ENCODE data around the gene AGAP6. TPM values are rescaled to one million over a fixed set of nuclear protein-coding genes. Genes with fewer than 3 reads are reported as not detected.
"Not testable (repeated sequence)": the region's sequence is repeated elsewhere in the genome, so short reads cannot be mapped to it uniquely, and the experiment has no call there.

Gene AGAP6
- total RNA-seq, 1 experiment from 2014 or later, result 14.4 TPM

DNA sequence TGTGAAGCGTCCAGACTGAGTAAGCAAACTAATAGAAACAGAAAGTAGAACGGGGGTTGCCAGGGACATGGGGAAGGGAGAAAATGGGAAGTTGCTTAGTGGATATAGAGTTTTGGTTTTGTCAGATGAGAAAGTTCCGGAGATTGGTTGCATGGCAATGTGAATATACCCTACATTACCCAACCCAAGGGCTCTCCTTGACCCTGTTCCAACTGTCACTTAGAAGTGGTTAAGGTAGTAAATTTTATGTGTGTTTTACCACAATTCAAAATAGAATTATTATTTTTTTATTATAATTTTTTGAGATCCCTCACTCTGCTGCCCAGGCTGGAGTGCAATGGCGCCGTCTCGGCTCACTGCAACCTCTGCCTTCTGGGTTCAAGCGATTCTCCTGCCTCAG is 25.8 kb downstream of the AGAP6 start:
- in situ Hi-C loops (cut with HindIII; ENCODE audit: low pct_unique_long_range_greater_than_20kb, low sequenced_read_pairs); BruUV-seq (replicated peaks); POLR2A ChIA-PET: not testable (repeated sequence)

DNA sequence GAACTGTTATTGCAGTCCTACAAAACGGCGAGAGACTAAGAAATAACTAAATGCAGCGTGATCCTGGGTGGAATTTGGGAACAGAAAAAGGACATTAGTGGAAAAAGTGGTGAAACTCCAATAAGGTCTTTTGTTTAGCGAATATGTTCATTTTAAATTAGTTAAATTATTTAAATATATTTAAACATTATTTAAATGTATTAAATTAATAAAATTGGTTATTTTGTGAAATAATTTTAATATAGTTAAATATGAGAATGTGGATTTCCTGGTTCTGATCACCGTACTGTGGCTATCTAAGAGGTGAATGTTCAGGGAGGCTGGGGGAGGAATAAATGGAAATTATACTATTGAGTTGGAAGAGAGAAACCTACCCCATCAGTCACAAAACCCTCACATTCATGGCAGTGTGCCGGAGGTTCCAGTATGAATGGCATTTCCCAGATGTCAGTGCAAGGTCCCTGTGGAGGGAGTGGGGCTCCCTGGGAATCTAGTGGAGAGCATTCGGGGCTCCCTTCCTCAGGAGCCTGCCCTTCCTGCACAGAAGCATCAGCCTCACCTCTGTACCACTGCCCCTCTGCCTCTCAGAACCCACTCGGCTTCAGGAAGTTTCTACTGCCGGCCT is 27.5 kb downstream of the AGAP6 start:
- DNase-seq (ENCODE audit: low read depth, low spot score); in situ Hi-C loops (cut with HindIII; ENCODE audit: low pct_unique_long_range_greater_than_20kb, low sequenced_read_pairs); H3K36me3 ChIP-seq (ENCODE audit: control insufficient read depth, insufficient read depth, low read length); H3K27me3 ChIP-seq (ENCODE audit: control insufficient read depth, insufficient read depth, low read length); intact Hi-C loops (cut with micrococcal nuclease; ENCODE audit: unreplicated experiment); BruUV-seq (replicated peaks); H3K9me3 ChIP-seq (ENCODE audit: control insufficient read depth, insufficient read depth, low read depth, low read length); ATAC-seq; POLR2A ChIA-PET; H3K4me3 ChIP-seq (ENCODE audit: low read depth in 2 of 2, low read length in 2 of 2); H3K4me1 ChIP-seq (ENCODE audit: control insufficient read depth, insufficient read depth, low read length); H3K27ac ChIP-seq (ENCODE audit: low read length); CTCF ChIA-PET: not testable (repeated sequence)

More for the DNA sequence above, 25.8 kb downstream of the AGAP6 start:
- DNase-seq (ENCODE audit: low read depth, low spot score); intact Hi-C loops (cut with micrococcal nuclease; ENCODE audit: unreplicated experiment); H3K4me1 ChIP-seq (ENCODE audit: control insufficient read depth, insufficient read depth, low read length); H3K9me3 ChIP-seq (ENCODE audit: control insufficient read depth, insufficient read depth, low read depth, low read length); H3K36me3 ChIP-seq (ENCODE audit: control insufficient read depth, insufficient read depth, low read length); CTCF ChIA-PET; H3K4me3 ChIP-seq (ENCODE audit: low read depth in 2 of 2, low read length in 2 of 2); H3K27me3 ChIP-seq (ENCODE audit: control insufficient read depth, insufficient read depth, low read length); ATAC-seq; H3K27ac ChIP-seq (ENCODE audit: low read length): not testable (repeated sequence)

DNA sequence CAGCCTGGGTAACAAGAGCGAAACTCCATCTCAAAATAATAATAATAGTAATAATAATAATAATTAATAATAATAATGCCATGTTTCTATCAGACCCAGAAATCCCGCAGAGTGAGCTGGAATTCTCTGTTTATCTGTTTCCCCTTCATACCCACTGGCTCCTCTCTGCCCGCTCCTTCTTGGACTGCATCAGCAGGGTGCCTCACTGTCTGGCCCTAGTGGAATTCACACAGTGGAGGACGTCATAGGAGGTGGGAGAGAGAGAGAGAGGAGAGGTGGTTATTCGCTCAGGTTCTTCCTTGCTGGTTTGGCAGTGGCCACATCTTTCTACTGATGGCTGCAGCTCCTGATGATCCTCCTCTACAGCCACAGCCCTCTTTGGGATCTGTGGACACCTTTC is 28.7 kb downstream of the AGAP6 start:
- H3K4me1 ChIP-seq (ENCODE audit: control insufficient read depth, insufficient read depth, low read length); BruUV-seq (replicated peaks); H3K27me3 ChIP-seq (ENCODE audit: control insufficient read depth, insufficient read depth, low read length); ATAC-seq; H3K4me3 ChIP-seq (ENCODE audit: low read depth in 2 of 2, low read length in 2 of 2); H3K9me3 ChIP-seq (ENCODE audit: control insufficient read depth, insufficient read depth, low read depth, low read length); H3K27ac ChIP-seq (ENCODE audit: low read length); intact Hi-C loops (cut with micrococcal nuclease; ENCODE audit: unreplicated experiment); CTCF ChIA-PET; H3K36me3 ChIP-seq (ENCODE audit: control insufficient read depth, insufficient read depth, low read length); in situ Hi-C loops (cut with HindIII; ENCODE audit: low pct_unique_long_range_greater_than_20kb, low sequenced_read_pairs); POLR2A ChIA-PET; DNase-seq (ENCODE audit: low read depth, low spot score): not testable (repeated sequence)

DNA sequence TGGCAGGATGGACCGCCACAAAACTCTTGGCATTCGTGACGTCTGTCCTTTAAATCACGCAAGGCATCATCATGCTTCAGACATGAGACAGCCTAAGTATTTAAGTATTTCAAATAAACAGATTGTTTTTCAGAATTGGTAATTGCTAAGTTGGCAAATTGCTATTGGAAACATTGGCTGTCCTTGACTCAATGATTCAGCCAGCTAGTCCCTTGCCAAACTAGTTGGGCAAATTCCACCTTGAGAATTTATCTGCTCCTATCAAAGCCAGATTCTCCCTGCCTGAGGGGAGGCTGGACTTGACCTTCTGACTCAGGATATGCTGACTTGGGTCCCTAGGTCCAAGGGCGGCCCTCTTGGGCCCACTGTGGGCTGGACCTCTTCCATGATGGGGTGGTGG is 29.4 kb downstream of the AGAP6 start:
- DNase-seq (ENCODE audit: low read depth, low spot score); H3K4me1 ChIP-seq (ENCODE audit: control insufficient read depth, insufficient read depth, low read length); BruUV-seq (replicated peaks); in situ Hi-C loops (cut with HindIII; ENCODE audit: low pct_unique_long_range_greater_than_20kb, low sequenced_read_pairs); H3K27me3 ChIP-seq (ENCODE audit: control insufficient read depth, insufficient read depth, low read length); ATAC-seq; H3K27ac ChIP-seq (ENCODE audit: low read length); POLR2A ChIA-PET; H3K36me3 ChIP-seq (ENCODE audit: control insufficient read depth, insufficient read depth, low read length); H3K4me3 ChIP-seq (ENCODE audit: low read depth in 2 of 2, low read length in 2 of 2); intact Hi-C loops (cut with micrococcal nuclease; ENCODE audit: unreplicated experiment); H3K9me3 ChIP-seq (ENCODE audit: control insufficient read depth, insufficient read depth, low read depth, low read length); CTCF ChIA-PET: not testable (repeated sequence)

DNA sequence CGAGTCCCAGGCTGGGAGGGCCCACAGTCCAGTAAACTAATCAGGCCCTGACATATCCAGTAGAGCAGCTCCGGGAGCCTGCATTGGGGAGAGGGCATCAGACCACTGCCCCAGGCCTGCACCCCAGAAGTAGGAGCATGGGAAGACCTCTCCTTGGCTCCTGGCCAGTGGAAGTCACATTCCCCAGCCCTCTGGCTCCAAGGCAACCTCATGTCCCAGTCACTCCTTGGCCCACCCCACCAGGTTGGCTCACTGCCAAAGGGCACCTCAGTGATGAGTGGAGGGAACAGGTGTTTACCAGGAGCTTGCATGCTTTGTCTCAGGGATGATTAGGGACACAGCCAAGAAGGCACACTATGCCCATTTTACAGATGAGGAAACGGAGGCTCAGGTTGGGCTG is 31.1 kb downstream of the AGAP6 start:
- H3K4me3 ChIP-seq (ENCODE audit: low read depth in 2 of 2, low read length in 2 of 2); H3K27me3 ChIP-seq (ENCODE audit: control insufficient read depth, insufficient read depth, low read length); intact Hi-C loops (cut with micrococcal nuclease; ENCODE audit: unreplicated experiment); ATAC-seq; BruUV-seq (replicated peaks); DNase-seq (ENCODE audit: low read depth, low spot score); H3K36me3 ChIP-seq (ENCODE audit: control insufficient read depth, insufficient read depth, low read length); in situ Hi-C loops (cut with HindIII; ENCODE audit: low pct_unique_long_range_greater_than_20kb, low sequenced_read_pairs); H3K27ac ChIP-seq (ENCODE audit: low read length); H3K4me1 ChIP-seq (ENCODE audit: control insufficient read depth, insufficient read depth, low read length); POLR2A ChIA-PET; CTCF ChIA-PET; H3K9me3 ChIP-seq (ENCODE audit: control insufficient read depth, insufficient read depth, low read depth, low read length): not testable (repeated sequence)

DNA sequence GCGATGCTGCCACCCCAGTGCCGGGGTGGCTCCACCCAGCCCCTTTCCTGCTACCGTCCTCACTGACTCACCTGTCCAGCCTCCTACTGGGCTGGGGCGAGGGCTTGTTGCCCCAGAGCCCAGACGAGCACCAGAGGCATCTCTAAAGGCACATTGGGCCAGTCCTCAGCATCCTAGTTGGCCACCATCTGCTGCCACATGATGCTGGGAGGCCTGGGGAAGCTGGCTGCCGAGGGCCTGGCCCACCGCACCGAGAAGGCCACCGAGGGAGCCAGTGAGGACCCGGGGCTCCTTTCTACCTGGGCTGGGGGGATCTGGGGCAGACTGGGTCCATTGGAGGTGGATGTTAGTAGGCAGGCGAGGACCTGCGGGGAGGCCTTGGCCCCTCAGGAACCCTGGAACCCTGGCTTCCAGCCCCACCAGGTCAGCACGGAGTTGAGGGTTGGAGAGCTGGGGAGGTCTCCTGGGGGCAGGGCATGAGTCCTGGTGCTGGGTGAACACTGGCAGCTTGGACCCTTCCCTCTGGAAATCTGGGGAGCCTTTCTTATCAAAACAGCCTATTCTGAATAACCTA is 32.3 kb downstream of the AGAP6 start:
- H3K36me3 ChIP-seq (ENCODE audit: control insufficient read depth, insufficient read depth, low read length); CTCF ChIA-PET; H3K27ac ChIP-seq (ENCODE audit: low read length); intact Hi-C loops (cut with micrococcal nuclease; ENCODE audit: unreplicated experiment); ATAC-seq; POLR2A ChIA-PET; H3K9me3 ChIP-seq (ENCODE audit: control insufficient read depth, insufficient read depth, low read depth, low read length); BruUV-seq (replicated peaks); DNase-seq (ENCODE audit: low read depth, low spot score); H3K4me3 ChIP-seq (ENCODE audit: low read depth in 2 of 2, low read length in 2 of 2); H3K4me1 ChIP-seq (ENCODE audit: control insufficient read depth, insufficient read depth, low read length); H3K27me3 ChIP-seq (ENCODE audit: control insufficient read depth, insufficient read depth, low read length); in situ Hi-C loops (cut with HindIII; ENCODE audit: low pct_unique_long_range_greater_than_20kb, low sequenced_read_pairs): not testable (repeated sequence)
